NCI-H2227 treated with DMSO at 0.1 percent for 48 hours (cell line): ENCODE measurements around the gene DNM2.
"Not testable (repeated sequence)": the region's sequence is repeated elsewhere in the genome, so short reads cannot be mapped to it uniquely, and the experiment has no call there.

Source experiments
- DNase-seq: peaks from one replicate; lab custom pipeline; 2025; lab: John Stamatoyannopoulos, UW

Gene DNM2

GRCh38 chr19:10870501-10870954, 152.6 kb downstream of the DNM2 start:
- DNase-seq, result no peak

GRCh38 chr19:10870955-10871603, 153.2 kb downstream of the DNM2 start, which contains the start of gene CARM1:
Gene CARM1 (plus strand): TSS chr19:10871553. CDS start chr19:10871703, 150 bp downstream.
- peak; percentile 98 for DNase-seq

DNA sequence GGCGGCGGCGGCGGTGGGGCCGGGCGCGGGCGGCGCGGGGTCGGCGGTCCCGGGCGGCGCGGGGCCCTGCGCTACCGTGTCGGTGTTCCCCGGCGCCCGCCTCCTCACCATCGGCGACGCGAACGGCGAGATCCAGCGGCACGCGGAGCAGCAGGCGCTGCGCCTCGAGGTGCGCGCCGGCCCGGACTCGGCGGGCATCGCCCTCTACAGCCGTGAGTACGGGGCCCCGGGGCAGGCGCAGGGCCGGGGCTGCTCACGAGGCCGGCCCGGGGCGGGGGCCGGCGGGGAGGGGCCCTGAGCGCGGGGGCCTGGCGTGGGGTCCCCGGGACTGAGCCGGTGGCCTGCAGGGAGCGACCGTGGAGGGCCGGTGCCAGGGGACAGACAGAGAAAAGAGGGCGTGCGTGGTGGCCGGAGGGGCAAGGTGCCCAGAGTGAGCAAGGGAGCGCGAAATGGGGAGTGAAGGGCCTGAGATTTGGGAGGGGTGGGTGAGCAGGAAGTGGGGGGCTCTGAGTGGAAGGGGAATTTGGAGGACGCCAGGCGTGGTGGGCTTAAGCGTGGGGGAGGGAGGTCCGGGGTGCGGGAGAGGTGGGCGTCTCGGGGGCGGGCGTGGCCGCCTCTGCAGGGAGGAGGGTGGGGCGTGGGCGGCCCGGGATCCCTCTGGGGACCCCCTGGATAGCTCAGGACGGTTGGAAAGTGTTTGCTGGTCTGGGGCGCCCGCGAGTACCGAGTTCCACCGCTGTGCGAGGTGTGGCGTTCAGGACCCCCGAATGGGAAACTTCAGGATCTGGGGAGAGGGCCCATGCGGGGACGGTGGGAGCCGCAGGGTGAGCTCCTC, 154.0 kb downstream of the DNM2 start:
- DNase-seq, result no peak

- no peak for DNase-seq
Observed at GRCh38 chr19:10872546-10873107, 154.7 kb downstream of the DNM2 start.

GRCh38 chr19:10874024-10874423, 156.1 kb downstream of the DNM2 start:
- DNase-seq, result no peak

DNA sequence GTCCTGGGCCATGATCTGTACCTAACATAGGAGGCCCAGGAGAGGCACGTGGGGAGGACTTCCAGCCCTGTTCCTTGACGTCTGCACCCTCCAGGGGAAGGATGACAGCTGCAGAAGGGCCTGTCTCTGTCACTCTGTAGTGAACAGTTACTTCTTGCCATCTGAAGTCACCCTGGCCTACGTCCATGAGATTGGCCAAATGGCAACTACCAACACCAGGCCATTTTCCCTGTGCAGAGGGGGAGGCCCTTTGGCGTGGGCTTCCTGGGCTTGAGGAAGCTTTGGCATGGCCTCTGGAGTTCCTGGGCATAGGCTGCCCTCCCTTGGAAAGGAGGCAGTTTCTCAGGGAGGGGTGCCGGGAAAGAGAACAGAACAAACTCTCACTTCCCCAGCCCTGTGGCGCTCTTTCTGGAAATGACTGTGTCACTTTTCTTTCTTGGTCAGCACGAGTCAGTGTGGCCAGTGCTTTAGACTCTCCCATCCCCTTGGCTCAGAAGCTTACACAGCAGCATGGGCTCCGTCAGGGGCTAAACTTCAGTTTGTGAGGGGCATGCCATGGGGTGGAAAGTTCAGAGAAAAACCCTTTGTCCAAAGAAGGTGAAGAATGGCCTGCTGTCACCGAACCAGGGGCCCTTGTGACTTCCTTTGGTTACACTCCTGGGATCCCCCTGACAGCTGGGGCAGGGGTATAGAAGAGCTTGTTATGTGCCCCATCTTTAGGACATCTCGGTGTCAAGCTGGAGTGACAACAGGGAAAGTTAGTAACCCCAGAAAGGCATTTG, 158.8 kb downstream of the DNM2 start:
- DNase-seq, result no peak

DNA sequence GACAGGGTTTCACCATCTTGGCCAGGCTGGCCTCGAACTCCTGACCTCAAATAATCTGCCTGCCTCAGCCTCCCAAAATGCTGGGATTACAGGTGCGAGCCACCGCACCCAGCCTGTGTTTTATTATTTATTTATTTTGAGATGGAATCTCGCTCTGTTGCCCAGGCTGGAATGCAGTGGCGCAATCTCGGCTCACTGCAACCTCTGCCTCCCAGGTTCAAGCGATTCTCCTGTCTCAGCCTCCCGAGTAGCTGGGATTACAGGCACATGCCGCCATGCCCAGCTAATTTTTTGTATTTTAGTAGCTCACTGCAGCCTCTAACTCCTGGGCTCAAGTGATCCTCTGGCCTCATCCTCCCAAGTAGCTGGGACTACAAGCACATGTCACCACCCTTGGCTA, 159.7 kb downstream of the DNM2 start:
- DNase-seq, result not testable (repeated sequence)

- DNase-seq, result no peak
Observed at GRCh38 chr19:10878253-10878652, 160.4 kb downstream of the DNM2 start.
